GM18507 (cell line): ENCODE measurements around the gene KCNK16.

Experiments
- DNase-seq: peaks from one replicate; pipeline ENCODE4 v3.0.0; 2011; ENCODE audit warnings: low read depth; ENCODE audit not compliant: insufficient read length; ENCODE audit errors: extremely low spot score
- FAIRE-seq: peaks from 2 replicates; lab custom pipeline; 2011; peaks lifted over from hg19 to GRCh38; lab: Jason Lieb, UNC

Gene KCNK16

GRCh38 chr6:39322306-39322850, at the start of gene KCNK16:
KCNK16 (minus strand) TSS chr6:39322702; CDS start chr6:39322540, 162 bp downstream.
- no peak for FAIRE-seq
- no peak for DNase-seq

- no peak for FAIRE-seq
- no peak for DNase-seq
Measured at GRCh38 chr6:39370390-39370789, 47.9 kb upstream of the KCNK16 start.

- FAIRE-seq (no peak), DNase-seq (no peak)
Measured at GRCh38 chr6:39369987-39370386, 47.5 kb upstream of the KCNK16 start.

- DNase-seq (no peak), FAIRE-seq (no peak)
Measured at GRCh38 chr6:39367700-39368099, 45.2 kb upstream of the KCNK16 start.

GRCh38 chr6:39366931-39367618, 44.6 kb upstream of the KCNK16 start:
- no peak for DNase-seq

GRCh38 chr6:39365281-39366074, 43.0 kb upstream of the KCNK16 start:
- no peak for FAIRE-seq
- no peak for DNase-seq

More at GRCh38 chr6:39366931-39367618, 44.6 kb upstream of the KCNK16 start:
- no peak for FAIRE-seq

- DNase-seq (no peak), FAIRE-seq (no peak)
Measured at GRCh38 chr6:39363280-39363679, 40.8 kb upstream of the KCNK16 start.

- DNase-seq (no peak), FAIRE-seq (no peak)
Measured at GRCh38 chr6:39362487-39362865, 40.0 kb upstream of the KCNK16 start.

- DNase-seq (peak; percentile 71), FAIRE-seq (peak; percentile 91)
Measured at GRCh38 chr6:39361657-39362486, 39.4 kb upstream of the KCNK16 start.

- DNase-seq (no peak), FAIRE-seq (no peak)
Measured at GRCh38 chr6:39360378-39360777, 37.9 kb upstream of the KCNK16 start.

GRCh38 chr6:39357998-39358686, 35.6 kb upstream of the KCNK16 start:
- FAIRE-seq (no peak), DNase-seq (no peak)

- FAIRE-seq (no peak), DNase-seq (no peak)
Measured at GRCh38 chr6:39353698-39354315, 31.3 kb upstream of the KCNK16 start.

- FAIRE-seq (no peak), DNase-seq (no peak)
Measured at GRCh38 chr6:39350723-39351505, 28.4 kb upstream of the KCNK16 start.

- DNase-seq (no peak), FAIRE-seq (no peak)
Measured at GRCh38 chr6:39348740-39349139, 26.2 kb upstream of the KCNK16 start.

- DNase-seq, result peak; percentile 62
- FAIRE-seq, result peak; percentile 86
Measured at GRCh38 chr6:39347906-39348585, 25.5 kb upstream of the KCNK16 start.

- FAIRE-seq (no peak), DNase-seq (no peak)
Measured at GRCh38 chr6:39347206-39347605, 24.7 kb upstream of the KCNK16 start.

- DNase-seq, result no peak
- FAIRE-seq, result no peak
Measured at GRCh38 chr6:39344821-39345280, 22.3 kb upstream of the KCNK16 start.
